Endodermal cell (in vitro differentiated cells): ENCODE results near the gene CFAP54. TPM values are rescaled to one million over a fixed set of nuclear protein-coding genes. Genes with fewer than 3 reads are reported as not detected.

Source experiments
- DNase-seq: peaks from one replicate; pipeline ENCODE4 v3.0.0-alpha.2; 2017
- H3K27ac ChIP-seq: 2 replicates; pipeline ENCODE4 v1.5.1; 2013; ENCODE audit warnings: mild to moderate bottlenecking, low read depth, low read length, moderate library complexity
- H3K27me3 ChIP-seq: 2 replicates; pipeline ENCODE4 v1.6.1; 2013; ENCODE audit warnings: mild to moderate bottlenecking, low read length, moderate library complexity; ENCODE audit not compliant: insufficient read depth, control insufficient read depth, poor library complexity, severe bottlenecking
- H3K36me3 ChIP-seq: 2 replicates; pipeline ENCODE4 v1.7.0; 2013; ENCODE audit warnings: mild to moderate bottlenecking, low read length, moderate library complexity; ENCODE audit not compliant: control insufficient read depth, insufficient read depth
- H3K4me1 ChIP-seq: one replicate; pipeline ENCODE4 v1.7.0; 2013; ENCODE audit warnings: low read length; ENCODE audit not compliant: control insufficient read depth, insufficient read depth
- H3K4me3 ChIP-seq: 2 replicates; pipeline ENCODE4 v1.5.1; 2013; ENCODE audit warnings: mild to moderate bottlenecking, low read length, moderate library complexity
- H3K9ac ChIP-seq: 2 replicates; pipeline ENCODE4 v1.6.1; 2013; ENCODE audit warnings: mild to moderate bottlenecking, low read length, moderate library complexity; ENCODE audit not compliant: poor library complexity, severe bottlenecking; ENCODE audit errors: extremely low read depth
- H3K9me3 ChIP-seq: 2 replicates; pipeline ENCODE4 v1.6.1; 2013; ENCODE audit warnings: mild to moderate bottlenecking, low read length, moderate library complexity; ENCODE audit not compliant: control insufficient read depth
- H3K27ac Mint-ChIP-seq: 2 replicates; pipeline ENCODE4 v1.8.0; 2020; ENCODE audit warnings: mixed read lengths
- H3K27me3 Mint-ChIP-seq: 2 replicates; pipeline ENCODE4 v1.8.0; 2021; ENCODE audit warnings: mild to moderate bottlenecking, mixed read lengths; ENCODE audit not compliant: insufficient read depth
- H3K36me3 Mint-ChIP-seq: 2 replicates; pipeline ENCODE4 v1.8.0; 2020; ENCODE audit warnings: low read depth, mixed read lengths
- H3K4me1 Mint-ChIP-seq: 2 replicates; pipeline ENCODE4 v1.8.0; 2020; ENCODE audit warnings: mixed read lengths
- H3K4me3 Mint-ChIP-seq: 2 replicates; pipeline ENCODE4 v1.8.0; 2020; ENCODE audit warnings: mild to moderate bottlenecking, moderate library complexity, mixed read lengths
- H3K9me3 Mint-ChIP-seq: 2 replicates; pipeline ENCODE4 v1.8.0; 2020; ENCODE audit warnings: mild to moderate bottlenecking, mixed read lengths
- CTCF ChIP-seq: fragments of 200-600 bp; sonication (generic); conservative IDR thresholded peaks from 2 replicates; pipeline ENCODE4 v1.5.0; 2021; ENCODE audit warnings: antibody characterized with exemption, mild to moderate bottlenecking
- WGBS, 2 experiments: methylation state at CpG; one replicate each; pipeline versions ENCODE4 v1.1.5 to v1.1.7; 2013; ENCODE audit warnings: missing lambda C conversion rate in 2 of 2, mixed read lengths in 1 of 2; ENCODE audit not compliant: insufficient coverage in 1 of 2, insufficient read length in 1 of 2; 5-methylcytosine and 5-hydroxymethylcytosine counted together
- total RNA-seq, 2 donors: library from RNA; stranded (reverse); fragmentation: NEBNext Ultra II Directional in 1 of 2; extraction: Animal tissue kit (Norgen Biotek cat#: 25700) in 1 of 2; gene quantifications; 2 replicates in 1 of 2; 3 replicates in 1 of 2; pipeline ENCODE4 v1.2.1, GENCODE V29; 2021

CFAP54 gene
- total RNA-seq, 2 donors from 2014 or later, result 1.5 to 1.7 TPM

- H3K4me1 ChIP-seq, result no peaks in the 10 kb centered on the region
- no peaks in the 10 kb centered on the region for H3K36me3 Mint-ChIP-seq
- peaks cover 10% of the 10 kb centered on the region for H3K4me1 Mint-ChIP-seq
- H3K9ac ChIP-seq, result no peak overlapping the region
- DNase-seq, result no peak
- H3K4me3 ChIP-seq, result no peak overlapping the region
- H3K9me3 ChIP-seq, result no peaks in the 10 kb centered on the region
- no peaks in the 10 kb centered on the region for H3K27me3 ChIP-seq
- H3K9me3 Mint-ChIP-seq, result peaks cover 4% of the 10 kb centered on the region
- no peak for TF ChIP-seq CTCF
- 96 to 100% methylated on average over 1 to 5 of the region's 5 CpGs for WGBS, 2 experiments
- H3K27me3 Mint-ChIP-seq, result peaks cover 2% of the 10 kb centered on the region
- H3K4me3 Mint-ChIP-seq, result no peak overlapping the region
- no peaks in the 10 kb centered on the region for H3K36me3 ChIP-seq
- no peak overlapping the region for H3K27ac ChIP-seq
- H3K27ac Mint-ChIP-seq, result no peak overlapping the region
Observed at GRCh38 chr12:96636895-96637294, 147.5 kb downstream of the CFAP54 start.

- no peak for TF ChIP-seq CTCF
- H3K9ac ChIP-seq, result no peak overlapping the region
- 88 to 100% methylated on average over 1 of the region's 1 CpG for WGBS, 2 experiments
- H3K27me3 ChIP-seq, result no peaks in the 10 kb centered on the region
- H3K4me3 Mint-ChIP-seq, result no peak overlapping the region
- H3K27me3 Mint-ChIP-seq, result no peaks in the 10 kb centered on the region
- no peaks in the 10 kb centered on the region for H3K4me1 Mint-ChIP-seq
- H3K4me3 ChIP-seq, result no peak overlapping the region
- no peaks in the 10 kb centered on the region for H3K36me3 Mint-ChIP-seq
- DNase-seq, result no peak
- H3K27ac Mint-ChIP-seq, result no peak overlapping the region
- no peaks in the 10 kb centered on the region for H3K9me3 ChIP-seq
- no peaks in the 10 kb centered on the region for H3K36me3 ChIP-seq
- H3K27ac ChIP-seq, result no peak overlapping the region
- no peaks in the 10 kb centered on the region for H3K4me1 ChIP-seq
- H3K9me3 Mint-ChIP-seq, result peaks cover 8% of the 10 kb centered on the region
Observed at GRCh38 chr12:96648923-96649322, 159.5 kb downstream of the CFAP54 start.

- WGBS, 2 experiments, result 84% methylated on average over 2 of the region's 2 CpGs; no CpG with 5 or more reads in 1 of the 2 experiments
- H3K27ac Mint-ChIP-seq, result no peak overlapping the region
- TF ChIP-seq CTCF, result peak; percentile 56
Observed at GRCh38 chr12:96652870-96653269, 163.5 kb downstream of the CFAP54 start.

More at GRCh38 chr12:96652870-96653269, 163.5 kb downstream of the CFAP54 start:
- Mint-ChIP-seq H3K4me1 (no peaks in the 10 kb centered on the region), H3K4me3 (no peak overlapping the region), H3K36me3 (no peaks in the 10 kb centered on the region), H3K27me3 (no peaks in the 10 kb centered on the region), H3K9me3 (no peaks in the 10 kb centered on the region)
- Histone ChIP-seq H3K4me3 (no peak overlapping the region), H3K27me3 (no peaks in the 10 kb centered on the region), H3K36me3 (no peaks in the 10 kb centered on the region), H3K9me3 (no peaks in the 10 kb centered on the region), H3K27ac (no peak overlapping the region), H3K4me1 (no peaks in the 10 kb centered on the region), H3K9ac (no peak overlapping the region)
- no peak for DNase-seq
